Naive thymus-derived CD8-positive, alpha-beta T cell (primary cell): Measurements from ENCODE around the gene GEN1. TPM values are rescaled to one million over a fixed set of nuclear protein-coding genes. Genes with fewer than 3 reads are reported as not detected.

Experiments
- ATAC-seq, 2 donors: fragments of 150-1000 bp; cut with Tn5 transposase in 1 of 2; sonication (Bioruptor Pico), chemical (Tn5 transposase) in 1 of 2; 1 replicate in 1 of 2; 2 replicates in 1 of 2; pipeline ENCODE4 v1.10.0; 2021; ENCODE audit warnings: mild to moderate bottlenecking in 2 of 2, moderate library complexity in 2 of 2
- POLR2A ChIA-PET: fragments of 350-600 bp; sonication (Branson Sonifier 250); formaldehyde crosslinking; loops from one replicate; lab custom pipeline; 2021; ENCODE audit warnings: antibody characterized with exemption; lab: Charles Lee
- DNase-seq, 10 donors: peaks; one replicate each; pipeline versions ENCODE4 v3.0.0 to v3.0.0-alpha.2; 2020 to 2022
- H3K27ac Mint-ChIP-seq, 10 donors: one replicate each; pipeline ENCODE4 v1.8.0; 2020 to 2022; ENCODE audit warnings: mild to moderate bottlenecking in 10 of 10, mixed read lengths in 10 of 10, moderate library complexity in 4 of 10, inconsistent platforms in 1 of 10
- H3K27me3 Mint-ChIP-seq, 5 donors: one replicate each; pipeline ENCODE4 v1.8.0; 2021 to 2022; ENCODE audit warnings: mixed read lengths in 5 of 5
- H3K36me3 Mint-ChIP-seq, 3 donors: one replicate each; pipeline ENCODE4 v1.8.0; 2020 to 2022; ENCODE audit warnings: mixed read lengths in 3 of 3, mild to moderate bottlenecking in 2 of 3, inconsistent platforms in 1 of 3
- H3K4me1 Mint-ChIP-seq, 4 donors: one replicate each; pipeline ENCODE4 v1.8.0; 2021 to 2022; ENCODE audit warnings: mixed read lengths in 4 of 4
- H3K4me3 Mint-ChIP-seq, 10 donors: one replicate each; pipeline ENCODE4 v1.8.0; 2020 to 2022; ENCODE audit warnings: mild to moderate bottlenecking in 10 of 10, mixed read lengths in 10 of 10, moderate library complexity in 6 of 10, inconsistent platforms in 1 of 10
- H3K9me3 Mint-ChIP-seq, 9 donors: one replicate each; pipeline ENCODE4 v1.8.0; 2020 to 2022; ENCODE audit warnings: mixed read lengths in 9 of 9, mild to moderate bottlenecking in 3 of 9, inconsistent platforms in 1 of 9, moderate library complexity in 1 of 9
- polyA plus RNA-seq, 3 donors: library from polyadenylated mRNA; unstranded; fragments of 300-500 nt; fragmentation: Illumina TruSeq; gene quantifications; one replicate each; pipeline ENCODE4 v1.2.3, GENCODE V29; 2021
- total RNA-seq, 8 experiments: library from RNA in 2 of 8; stranded (reverse) in 2 of 8; gene quantifications; one replicate each; pipeline ENCODE4 v1.2.3 and lab custom pipeline; 2021 to 2026

GEN1 gene
- total and polyA plus RNA-seq, 5 experiments from 2014 or later: 0.80 to 8.2 (median 2.1) TPM

DNA sequence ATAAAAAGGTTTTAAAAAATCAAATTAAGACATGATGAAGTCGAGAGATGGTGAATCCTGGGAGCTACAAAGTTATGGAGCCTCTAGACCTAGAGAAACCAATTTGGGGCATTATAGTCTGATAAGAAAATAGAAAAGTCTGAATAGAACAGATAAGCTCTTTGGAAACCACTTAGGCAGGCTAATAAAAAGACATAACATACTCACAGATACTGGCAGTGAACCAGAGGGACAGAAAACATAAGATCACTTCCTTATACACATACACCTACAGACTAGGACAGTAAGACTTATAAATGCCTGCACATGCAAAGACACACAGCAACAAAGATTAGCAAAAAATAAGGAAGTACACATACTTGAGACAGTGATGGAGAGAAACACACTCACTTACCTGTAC, 20.3 kb upstream of the GEN1 start:
- POLR2A ChIA-PET: no interaction called here
- H3K4me3 Mint-ChIP-seq: no peak overlapping the region
- no peaks in the 10 kb centered on the region for H3K27me3 Mint-ChIP-seq
- H3K27ac Mint-ChIP-seq: no peak overlapping the region
- ATAC-seq (no peak), DNase-seq (no peak)
- peaks cover 14 to 74% (median 22%) of the 10 kb centered on the region in 3 donors for H3K36me3 Mint-ChIP-seq
- H3K4me1 Mint-ChIP-seq: no peaks in the 10 kb centered on the region
- no peaks in the 10 kb centered on the region for H3K9me3 Mint-ChIP-seq

- DNase-seq: no peak
- Mint-ChIP-seq H3K4me1 (peaks cover 0 to 1% (median 0%) of the 10 kb centered on the region in 4 donors), H3K27me3 (no peaks in the 10 kb centered on the region), H3K9me3 (no peaks in the 10 kb centered on the region), H3K4me3 (no peak overlapping the region), H3K27ac (no peak overlapping the region), H3K36me3 (peaks cover 14 to 77% (median 23%) of the 10 kb centered on the region in 3 donors)
- POLR2A ChIA-PET: no interaction called here
- ATAC-seq: no peak
Observed at GRCh38 chr2:17735864-17736263, 18.1 kb upstream of the GEN1 start.

DNA sequence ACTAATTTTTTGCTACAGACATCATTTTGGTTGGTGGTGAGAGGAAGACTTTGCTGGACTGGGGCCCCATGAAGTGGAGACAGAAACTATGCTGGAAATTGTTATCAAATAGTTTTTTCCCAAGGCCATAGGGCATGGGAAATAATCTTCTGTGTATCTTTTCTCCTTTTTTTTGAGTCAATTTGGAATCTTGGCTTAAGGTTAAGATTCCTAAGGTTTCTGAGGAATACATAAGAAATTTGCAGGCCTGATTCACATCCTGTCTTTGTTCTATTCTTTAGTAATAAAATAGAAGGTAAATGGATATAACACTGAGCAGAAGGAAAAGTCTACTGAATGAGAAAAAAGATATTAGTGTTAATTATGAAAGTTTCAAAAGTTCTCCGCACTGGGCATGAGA, 16.9 kb upstream of the GEN1 start:
- Mint-ChIP-seq H3K36me3 (peaks cover 7 to 69% (median 14%) of the 10 kb centered on the region in 3 donors), H3K4me3 (no peak overlapping the region), H3K27ac (no peak overlapping the region), H3K4me1 (peaks cover 0 to 2% (median 0%) of the 10 kb centered on the region in 4 donors), H3K9me3 (no peaks in the 10 kb centered on the region), H3K27me3 (no peaks in the 10 kb centered on the region)
- DNase-seq: no peak
- no peak for ATAC-seq
- POLR2A ChIA-PET: interaction anchor here (0.6 kb wide), 1 partner anchor 69 kb away, joined by 3 read pairs; no protein-coding TSS in a partner anchor

DNA sequence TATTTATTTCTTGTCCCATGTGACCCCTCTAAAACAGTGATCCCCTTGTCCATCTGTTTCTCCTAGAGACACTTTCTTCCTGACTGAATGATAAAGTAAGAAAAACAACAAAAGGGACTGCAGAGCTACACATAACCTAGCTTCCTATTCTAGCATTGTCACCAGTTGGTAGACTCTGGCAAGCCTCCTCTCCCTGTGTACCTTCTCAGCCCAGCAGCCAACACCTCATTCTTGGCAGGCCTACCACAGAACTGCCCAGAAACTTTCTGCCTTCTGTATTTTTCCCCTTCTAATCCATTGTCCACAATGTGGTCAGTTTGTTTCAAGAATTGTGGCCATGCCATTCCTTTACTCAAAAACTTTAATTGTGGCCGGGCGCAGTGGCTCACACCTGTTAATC, 13.7 kb upstream of the GEN1 start:
- H3K27me3 Mint-ChIP-seq: no peaks in the 10 kb centered on the region
- H3K36me3 Mint-ChIP-seq: peaks cover 7 to 57% (median 25%) of the 10 kb centered on the region in 3 donors
- H3K4me3 Mint-ChIP-seq: no peak overlapping the region
- H3K9me3 Mint-ChIP-seq: no peaks in the 10 kb centered on the region
- DNase-seq (no peak), ATAC-seq (no peak)
- POLR2A ChIA-PET: no interaction called here
- H3K4me1 Mint-ChIP-seq: peaks cover 0 to 2% (median 0%) of the 10 kb centered on the region in 4 donors
- peak overlapping the region in 1 of 10 donors; percentile 16 for H3K27ac Mint-ChIP-seq

DNA sequence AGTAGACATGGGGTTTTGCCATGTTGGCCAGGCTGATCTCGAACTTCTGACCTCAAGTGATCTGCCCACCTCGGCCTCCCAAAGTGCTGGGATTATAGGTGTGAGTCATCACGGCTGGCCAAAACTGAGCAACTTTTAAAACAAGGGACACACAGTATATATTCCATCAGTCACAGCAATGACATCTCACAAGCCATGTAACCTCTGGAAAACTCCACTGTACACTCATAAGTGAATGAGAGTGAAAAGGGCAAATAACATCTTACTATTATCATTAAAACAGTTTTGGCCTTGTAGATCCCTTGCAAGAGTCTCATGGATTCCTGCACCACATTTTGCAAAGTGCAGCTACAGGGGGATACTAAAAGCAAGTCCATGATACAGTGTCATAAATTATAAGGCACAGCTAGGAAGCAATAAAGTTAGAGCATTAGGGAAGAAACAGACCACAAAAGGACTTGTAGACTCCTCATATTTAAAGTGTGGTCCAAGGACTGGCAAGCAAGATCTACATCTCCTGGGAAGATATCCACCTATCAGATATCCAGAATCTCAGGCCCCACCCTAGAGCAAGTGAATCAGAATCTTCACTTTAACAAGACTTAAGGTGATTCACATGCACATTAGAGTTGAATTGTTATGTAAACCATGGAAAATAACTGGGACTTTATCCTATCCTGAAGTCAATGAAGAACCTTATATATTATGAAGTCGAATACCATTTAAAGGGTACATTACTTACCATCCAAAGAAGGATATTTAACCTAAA, 6.1 kb upstream of the GEN1 start:
- ATAC-seq (no peak), DNase-seq (no peak)
- H3K9me3 Mint-ChIP-seq: no peaks in the 10 kb centered on the region
- H3K27me3 Mint-ChIP-seq: no peaks in the 10 kb centered on the region
- POLR2A ChIA-PET: no interaction called here
- H3K27ac Mint-ChIP-seq: no peak overlapping the region
- H3K36me3 Mint-ChIP-seq: peaks cover 0 to 11% (median 10%) of the 10 kb centered on the region in 3 donors
- no peak overlapping the region for H3K4me3 Mint-ChIP-seq
- peaks cover 6 to 28% (median 16%) of the 10 kb centered on the region in 4 donors for H3K4me1 Mint-ChIP-seq

- no peak for ATAC-seq
- no peak overlapping the region for H3K4me3 Mint-ChIP-seq
- no peak for DNase-seq
- peaks cover 0 to 10% (median 7%) of the 10 kb centered on the region in 3 donors for H3K36me3 Mint-ChIP-seq
- no peak overlapping the region for H3K27ac Mint-ChIP-seq
- POLR2A ChIA-PET: no interaction called here
- peaks cover 6 to 30% (median 18%) of the 10 kb centered on the region in 4 donors for H3K4me1 Mint-ChIP-seq
- H3K27me3 Mint-ChIP-seq: no peaks in the 10 kb centered on the region
- H3K9me3 Mint-ChIP-seq: no peaks in the 10 kb centered on the region
Observed at GRCh38 chr2:17748745-17749144, 5.2 kb upstream of the GEN1 start.

- POLR2A ChIA-PET: no interaction called here
- ATAC-seq: no peak
- Mint-ChIP-seq H3K4me3 (peak overlapping the region in 2 of 10 donors; percentile 34 to 37), H3K9me3 (no peaks in the 10 kb centered on the region), H3K27me3 (no peaks in the 10 kb centered on the region), H3K27ac (peak overlapping the region in 4 of 10 donors; percentile 3 to 81 (median 40)), H3K36me3 (peaks cover 0 to 2% (median 1%) of the 10 kb centered on the region in 3 donors), H3K4me1 (peaks cover 8 to 37% (median 24%) of the 10 kb centered on the region in 4 donors)
- no peak for DNase-seq
Observed at GRCh38 chr2:17749753-17750438, 4.0 kb upstream of the GEN1 start.

- Mint-ChIP-seq H3K9me3 (no peaks in the 10 kb centered on the region), H3K4me1 (peaks cover 8 to 42% (median 25%) of the 10 kb centered on the region in 4 donors), H3K27me3 (no peaks in the 10 kb centered on the region), H3K36me3 (no peaks in the 10 kb centered on the region), H3K27ac (peak overlapping the region in 5 of 10 donors; percentile 11 to 97 (median 88)), H3K4me3 (peak overlapping the region; percentile 23 to 95 (median 91))
- POLR2A ChIA-PET: no interaction called here
- no peak for DNase-seq
- no peak for ATAC-seq
Observed at GRCh38 chr2:17752246-17752645, 1.7 kb upstream of the GEN1 start.

DNA sequence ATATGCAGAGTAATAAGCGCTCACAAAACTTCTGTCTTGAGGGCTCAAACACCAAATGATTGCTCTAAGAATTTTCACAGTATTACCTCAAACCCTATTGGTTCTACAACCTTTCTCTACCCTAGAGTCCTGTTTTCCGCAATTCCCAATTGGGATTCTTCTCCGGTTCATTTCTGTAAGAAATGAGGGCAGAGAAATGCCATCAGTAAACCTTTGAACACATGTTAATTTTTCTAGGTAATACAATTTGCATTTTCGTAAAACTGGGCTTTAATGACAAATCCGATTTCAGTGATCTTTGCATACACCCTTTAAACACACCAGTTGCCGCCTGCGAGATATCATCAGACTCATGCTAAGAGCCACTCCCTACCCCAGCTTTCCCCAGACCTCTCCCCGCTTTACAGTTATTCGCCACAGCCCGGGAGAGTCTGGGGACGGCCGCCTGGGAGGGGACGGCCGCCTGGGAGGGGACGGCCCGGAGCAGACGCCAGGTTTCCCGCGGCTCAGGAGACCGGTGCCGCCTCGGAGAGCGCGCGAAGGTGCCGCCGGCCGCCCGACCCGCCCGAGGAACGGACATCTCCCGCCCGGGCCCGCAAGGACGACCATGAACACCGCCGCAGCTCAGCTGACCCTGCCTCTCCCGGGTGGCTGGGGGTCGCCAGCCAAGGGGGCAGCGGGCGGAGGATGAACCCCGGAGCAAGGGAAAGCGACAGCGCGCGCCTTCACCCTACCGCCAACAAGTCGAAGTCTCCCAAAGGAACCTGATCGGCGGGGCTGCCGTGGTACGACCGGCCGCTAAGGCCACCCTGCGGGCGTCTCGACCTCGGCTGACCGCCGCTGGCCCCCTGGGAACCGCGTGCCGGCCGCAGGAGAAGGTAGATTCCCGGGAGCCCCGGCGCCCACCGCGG, 791 bp upstream of the GEN1 start:
- ATAC-seq (peak; percentile 44 to 55), DNase-seq (peak in 6 of 10 donors; percentile 2 to 62 (median 21))
- peak overlapping the region; percentile 75 to 99 (median 97) for H3K27ac Mint-ChIP-seq
- H3K27me3 Mint-ChIP-seq: no peaks in the 10 kb centered on the region
- H3K4me3 Mint-ChIP-seq: peak overlapping the region; percentile 88 to 95 (median 91)
- POLR2A ChIA-PET: interaction anchor here (1.0 kb wide), 1 partner anchor 807 kb away, joined by 3 read pairs; the partner anchor contains the start of gene RDH14
- H3K4me1 Mint-ChIP-seq: peaks cover 8 to 42% (median 25%) of the 10 kb centered on the region in 4 donors
- no peaks in the 10 kb centered on the region for H3K36me3 Mint-ChIP-seq
- H3K9me3 Mint-ChIP-seq: no peaks in the 10 kb centered on the region

- POLR2A ChIA-PET: no interaction called here
- H3K36me3 Mint-ChIP-seq: no peaks in the 10 kb centered on the region
- DNase-seq: no peak
- peak overlapping the region; percentile 87 to 99 (median 97) for H3K27ac Mint-ChIP-seq
- no peaks in the 10 kb centered on the region for H3K9me3 Mint-ChIP-seq
- H3K27me3 Mint-ChIP-seq: peaks cover 0 to 1% (median 0%) of the 10 kb centered on the region in 5 donors
- ATAC-seq: no peak
- peak overlapping the region; percentile 88 to 95 (median 91) for H3K4me3 Mint-ChIP-seq
- peaks cover 8 to 40% (median 23%) of the 10 kb centered on the region in 4 donors for H3K4me1 Mint-ChIP-seq
Observed at GRCh38 chr2:17754773-17755425, 961 bp downstream of the GEN1 start.

- DNase-seq (no peak), ATAC-seq (no peak)
- H3K27me3 Mint-ChIP-seq: peaks cover 0 to 1% (median 0%) of the 10 kb centered on the region in 5 donors
- no peak overlapping the region for H3K27ac Mint-ChIP-seq
- POLR2A ChIA-PET: no interaction called here
- peaks cover 6 to 26% (median 19%) of the 10 kb centered on the region in 4 donors for H3K4me1 Mint-ChIP-seq
- H3K9me3 Mint-ChIP-seq: no peaks in the 10 kb centered on the region
- H3K36me3 Mint-ChIP-seq: peaks cover 0 to 3% (median 0%) of the 10 kb centered on the region in 3 donors
- no peak overlapping the region for H3K4me3 Mint-ChIP-seq
Observed at GRCh38 chr2:17756668-17757067, 2.7 kb downstream of the GEN1 start.

DNA sequence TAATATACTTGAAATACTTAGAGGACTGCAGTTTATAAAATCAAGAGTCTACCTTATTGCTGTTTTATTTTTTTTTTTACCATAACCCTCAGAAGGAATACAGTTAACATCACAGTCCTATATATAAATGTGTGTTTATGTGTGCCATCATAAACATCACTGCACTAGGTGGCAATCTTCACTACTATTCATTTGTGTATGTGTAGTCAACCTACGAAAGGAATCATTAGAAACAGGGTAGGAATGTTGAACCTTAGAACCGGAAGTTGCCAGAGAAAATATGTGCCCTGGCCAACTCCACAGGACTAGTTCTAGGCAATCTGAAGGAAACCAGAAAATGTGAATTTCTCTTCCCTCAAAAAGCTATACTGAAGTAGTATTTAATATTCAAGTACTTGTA, 3.4 kb downstream of the GEN1 start:
- Mint-ChIP-seq H3K4me1 (peaks cover 4 to 20% (median 13%) of the 10 kb centered on the region in 4 donors), H3K9me3 (no peaks in the 10 kb centered on the region), H3K27ac (no peak overlapping the region), H3K4me3 (no peak overlapping the region), H3K36me3 (peaks cover 0 to 3% (median 0%) of the 10 kb centered on the region in 3 donors), H3K27me3 (peaks cover 0 to 1% (median 0%) of the 10 kb centered on the region in 5 donors)
- DNase-seq (no peak), ATAC-seq (no peak)
- POLR2A ChIA-PET: no interaction called here
